GM12801 (cell line): Measurements from ENCODE around the gene SLC26A6.

Experiments used
- CTCF ChIP-seq: IDR thresholded peaks from one replicate; pipeline ENCODE4 v1.5.1; 2011; ENCODE audit warnings: control low read depth; ENCODE audit not compliant: insufficient read length; ENCODE audit errors: extremely low read depth

SLC26A6 gene

GRCh38 chr3:48647714-48648113, 12.5 kb upstream of the SLC26A6 start:
- no peak for TF ChIP-seq CTCF

GRCh38 chr3:48644898-48645760, 9.9 kb upstream of the SLC26A6 start:
- no peak for TF ChIP-seq CTCF

GRCh38 chr3:48642605-48643004, 7.3 kb upstream of the SLC26A6 start:
- no peak for TF ChIP-seq CTCF

- TF ChIP-seq CTCF: no peak
These were observed 6.1 kb upstream of the SLC26A6 start for GRCh38 chr3:48641396-48641795.

GRCh38 chr3:48639944-48640606, 4.8 kb upstream of the SLC26A6 start:
- no peak for TF ChIP-seq CTCF

GRCh38 chr3:48637305-48637704, 2.0 kb upstream of the SLC26A6 start:
- no peak for TF ChIP-seq CTCF

- no peak for TF ChIP-seq CTCF
These were observed 941 bp upstream of the SLC26A6 start for GRCh38 chr3:48636149-48636655.
